Smooth muscle cell of the brain vasculature (primary cell): ENCODE data around the gene PARD3B.
A peak's percentile ranks its signal among the peaks of the same experiment; 100 is the strongest.

ENCODE experiments used
- DNase-seq: peaks from one replicate; pipeline ENCODE4 v3.0.0-alpha.2; 2012; ENCODE audit warnings: low read depth, low spot score

PARD3B gene

GRCh38 chr2:205387350-205388055 lies 842.2 kb downstream of the PARD3B start:
- no peak for DNase-seq

GRCh38 chr2:205390866-205391265 lies 845.6 kb downstream of the PARD3B start:
- DNase-seq = no peak

- DNase-seq = no peak
Measured at GRCh38 chr2:205401511-205401910, 856.2 kb downstream of the PARD3B start.

- DNase-seq = no peak
Measured at GRCh38 chr2:205402011-205402410, 856.7 kb downstream of the PARD3B start.

- no peak for DNase-seq
Measured at GRCh38 chr2:205403244-205403825, 858.1 kb downstream of the PARD3B start.

- no peak for DNase-seq
Measured at GRCh38 chr2:205405194-205405593, 859.9 kb downstream of the PARD3B start.

GRCh38 chr2:205405752-205406151 lies 860.5 kb downstream of the PARD3B start:
- DNase-seq = peak; percentile 24

GRCh38 chr2:205407984-205408383 lies 862.7 kb downstream of the PARD3B start:
- DNase-seq = peak; percentile 31

GRCh38 chr2:205408696-205409095 lies 863.4 kb downstream of the PARD3B start:
- DNase-seq = no peak

- DNase-seq = no peak
Measured at GRCh38 chr2:205409411-205409810, 864.1 kb downstream of the PARD3B start.

GRCh38 chr2:205411558-205411957 lies 866.3 kb downstream of the PARD3B start:
- DNase-seq = no peak

- DNase-seq = no peak
Measured at GRCh38 chr2:205424326-205424725, 879.1 kb downstream of the PARD3B start.

- DNase-seq = no peak
Measured at GRCh38 chr2:205425102-205425501, 879.8 kb downstream of the PARD3B start.

GRCh38 chr2:205427112-205427511 lies 881.8 kb downstream of the PARD3B start:
- no peak for DNase-seq

GRCh38 chr2:205428811-205429210 lies 883.5 kb downstream of the PARD3B start:
- DNase-seq = no peak

- DNase-seq = no peak
Measured at GRCh38 chr2:205435970-205436369, 890.7 kb downstream of the PARD3B start.

GRCh38 chr2:205438241-205438640 lies 893.0 kb downstream of the PARD3B start:
- DNase-seq = no peak

GRCh38 chr2:205439621-205440020 lies 894.3 kb downstream of the PARD3B start:
- no peak for DNase-seq

- no peak for DNase-seq
Measured at GRCh38 chr2:205441524-205441923, 896.2 kb downstream of the PARD3B start.

- DNase-seq = no peak
Measured at GRCh38 chr2:205448189-205448588, 902.9 kb downstream of the PARD3B start.

- DNase-seq = no peak
Measured at GRCh38 chr2:205451901-205452512, 906.7 kb downstream of the PARD3B start.

GRCh38 chr2:205453202-205453601 lies 907.9 kb downstream of the PARD3B start:
- DNase-seq = no peak

GRCh38 chr2:205456682-205457081 lies 911.4 kb downstream of the PARD3B start:
- no peak for DNase-seq
